HEK293 (cell line): Measurements from ENCODE around the gene FOXP1.

Experiments used
- FEZF1 ChIP-seq: fragments of 450-650 bp; formaldehyde crosslinking; IDR thresholded peaks from 2 replicates; pipeline ENCODE4 v1.5.1; 2016; ENCODE audit warnings: missing biosample characterization, missing genetic modification characterization
- GLI4 ChIP-seq: fragments of 450-650 bp; formaldehyde crosslinking; IDR thresholded peaks from 2 replicates; pipeline ENCODE4 v1.5.1; 2016; ENCODE audit warnings: missing biosample characterization, missing genetic modification characterization
- GLIS2 ChIP-seq: fragments of 450-650 bp; formaldehyde crosslinking; IDR thresholded peaks from 2 replicates; pipeline ENCODE4 v1.5.1; 2016; ENCODE audit warnings: missing biosample characterization, missing genetic modification characterization
- HIC1 ChIP-seq: fragments of 450-650 bp; formaldehyde crosslinking; IDR thresholded peaks from 2 replicates; pipeline ENCODE4 v1.5.1; 2016; ENCODE audit warnings: missing biosample characterization, missing genetic modification characterization
- HOXC10 ChIP-seq: sonication (generic); formaldehyde crosslinking; IDR thresholded peaks from 2 replicates; pipeline ENCODE4 v1.8.1; 2023; ENCODE audit warnings: mild to moderate bottlenecking, missing genetic modification reagents
- KLF8 ChIP-seq: fragments of 450-650 bp; formaldehyde crosslinking; IDR thresholded peaks from 2 replicates; pipeline ENCODE4 v1.5.1; 2016; ENCODE audit warnings: missing biosample characterization, missing genetic modification characterization
- OSR2 ChIP-seq: fragments of 450-650 bp; formaldehyde crosslinking; IDR thresholded peaks from 2 replicates; pipeline ENCODE4 v1.5.1; 2016; ENCODE audit warnings: missing biosample characterization, missing genetic modification characterization
- PBX3 ChIP-seq: sonication (generic); formaldehyde crosslinking; IDR thresholded peaks from 2 replicates; pipeline ENCODE4 v1.8.1; 2022; ENCODE audit warnings: mild to moderate bottlenecking, moderate library complexity, missing genetic modification reagents
- ZBTB1 ChIP-seq: fragments of 450-650 bp; formaldehyde crosslinking; IDR thresholded peaks from 2 replicates; pipeline ENCODE4 v1.5.1; 2016; ENCODE audit warnings: missing biosample characterization, missing genetic modification characterization
- ZBTB8A ChIP-seq: fragments of 450-650 bp; formaldehyde crosslinking; IDR thresholded peaks from 2 replicates; pipeline ENCODE4 v1.5.1; 2016; ENCODE audit warnings: missing biosample characterization, missing genetic modification characterization
- ZFP3 ChIP-seq: fragments of 450-650 bp; formaldehyde crosslinking; IDR thresholded peaks from 2 replicates; pipeline ENCODE4 v1.5.1; 2016; ENCODE audit warnings: low read depth, missing biosample characterization, missing genetic modification characterization
- ZNF146 ChIP-seq: fragments of 450-650 bp; formaldehyde crosslinking; IDR thresholded peaks from 2 replicates; pipeline ENCODE4 v1.5.1; 2016; ENCODE audit warnings: missing biosample characterization, missing genetic modification characterization
- ZNF341 ChIP-seq: fragments of 450-650 bp; formaldehyde crosslinking; IDR thresholded peaks from 2 replicates; pipeline ENCODE4; 2016; ENCODE audit warnings: low read depth, missing biosample characterization, missing genetic modification characterization
- ZNF404 ChIP-seq: fragments of 450-650 bp; formaldehyde crosslinking; IDR thresholded peaks from 2 replicates; pipeline ENCODE4 v1.5.1; 2017; ENCODE audit warnings: missing biosample characterization, missing genetic modification characterization
- ZNF433 ChIP-seq: fragments of 450-650 bp; formaldehyde crosslinking; IDR thresholded peaks from 2 replicates; pipeline ENCODE4 v1.5.1; 2016; ENCODE audit warnings: missing biosample characterization, missing genetic modification characterization, low read depth
- ZNF510 ChIP-seq: fragments of 450-650 bp; formaldehyde crosslinking; IDR thresholded peaks from 2 replicates; pipeline ENCODE4 v1.5.1; 2018; ENCODE audit warnings: mild to moderate bottlenecking, missing genetic modification characterization, missing biosample characterization; ENCODE audit not compliant: insufficient replicate concordance
- ZNF529 ChIP-seq: fragments of 450-650 bp; formaldehyde crosslinking; IDR thresholded peaks from 2 replicates; pipeline ENCODE4 v1.5.1; 2017; ENCODE audit warnings: missing genetic modification characterization, missing biosample characterization; ENCODE audit not compliant: insufficient replicate concordance
- ZNF571 ChIP-seq: fragments of 450-650 bp; formaldehyde crosslinking; IDR thresholded peaks from 2 replicates; pipeline ENCODE4 v1.5.0; 2017; ENCODE audit warnings: missing biosample characterization, missing genetic modification characterization
- ZNF610 ChIP-seq: fragments of 450-650 bp; formaldehyde crosslinking; IDR thresholded peaks from 2 replicates; pipeline ENCODE4 v1.5.1; 2016; ENCODE audit warnings: missing biosample characterization, missing genetic modification characterization, borderline replicate concordance
- ZNF624 ChIP-seq: fragments of 450-650 bp; formaldehyde crosslinking; IDR thresholded peaks from 2 replicates; pipeline ENCODE4 v1.5.1; 2017; ENCODE audit warnings: missing biosample characterization, missing genetic modification characterization
- ZNF654 ChIP-seq: fragments of 450-650 bp; formaldehyde crosslinking; IDR thresholded peaks from 2 replicates; pipeline ENCODE4 v1.5.1; 2016; ENCODE audit warnings: low read depth, missing biosample characterization, missing genetic modification characterization
- ZNF785 ChIP-seq: fragments of 450-650 bp; formaldehyde crosslinking; IDR thresholded peaks from 2 replicates; pipeline ENCODE4 v1.5.1; 2016; ENCODE audit warnings: missing biosample characterization, missing genetic modification characterization
- ZNF843 ChIP-seq: fragments of 450-650 bp; formaldehyde crosslinking; IDR thresholded peaks from 2 replicates; pipeline ENCODE4 v1.5.1; 2016; ENCODE audit warnings: missing biosample characterization, missing genetic modification characterization
- TF ChIP-seq, protein P1 (sequence below): fragments of 450-650 bp; formaldehyde crosslinking; IDR thresholded peaks from 2 replicates; pipeline ENCODE4 v1.5.1; 2017; ENCODE audit warnings: missing biosample characterization, missing genetic modification characterization
- TF ChIP-seq, protein P2 (sequence below): fragments of 450-650 bp; IDR thresholded peaks from 2 replicates; pipeline ENCODE4 v1.5.1; 2018; ENCODE audit warnings: missing biosample characterization, mild to moderate bottlenecking, missing genetic modification characterization
- TF ChIP-seq, protein P3 (sequence below): fragments of 450-650 bp; formaldehyde crosslinking; IDR thresholded peaks from 2 replicates; pipeline ENCODE4 v1.5.1; 2016; ENCODE audit warnings: missing biosample characterization, missing genetic modification characterization

The FOXP1 gene

GRCh38 chr3:71006810-71007785 lies 576.4 kb downstream of the FOXP1 start (continued):
- TF ChIP-seq, protein P1, sequence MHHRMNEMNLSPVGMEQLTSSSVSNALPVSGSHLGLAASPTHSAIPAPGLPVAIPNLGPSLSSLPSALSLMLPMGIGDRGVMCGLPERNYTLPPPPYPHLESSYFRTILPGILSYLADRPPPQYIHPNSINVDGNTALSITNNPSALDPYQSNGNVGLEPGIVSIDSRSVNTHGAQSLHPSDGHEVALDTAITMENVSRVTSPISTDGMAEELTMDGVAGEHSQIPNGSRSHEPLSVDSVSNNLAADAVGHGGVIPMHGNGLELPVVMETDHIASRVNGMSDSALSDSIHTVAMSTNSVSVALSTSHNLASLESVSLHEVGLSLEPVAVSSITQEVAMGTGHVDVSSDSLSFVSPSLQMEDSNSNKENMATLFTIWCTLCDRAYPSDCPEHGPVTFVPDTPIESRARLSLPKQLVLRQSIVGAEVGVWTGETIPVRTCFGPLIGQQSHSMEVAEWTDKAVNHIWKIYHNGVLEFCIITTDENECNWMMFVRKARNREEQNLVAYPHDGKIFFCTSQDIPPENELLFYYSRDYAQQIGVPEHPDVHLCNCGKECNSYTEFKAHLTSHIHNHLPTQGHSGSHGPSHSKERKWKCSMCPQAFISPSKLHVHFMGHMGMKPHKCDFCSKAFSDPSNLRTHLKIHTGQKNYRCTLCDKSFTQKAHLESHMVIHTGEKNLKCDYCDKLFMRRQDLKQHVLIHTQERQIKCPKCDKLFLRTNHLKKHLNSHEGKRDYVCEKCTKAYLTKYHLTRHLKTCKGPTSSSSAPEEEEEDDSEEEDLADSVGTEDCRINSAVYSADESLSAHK (tag by site-specific recombination): peak; percentile 16; the same call in 1 of the 2 replicates
- no peak for TF ChIP-seq PBX3 (CRISPR knock-in tag)
- TF ChIP-seq ZFP3 (tag by site-specific recombination): no peak
- TF ChIP-seq ZBTB8A (tag by site-specific recombination): no peak
- TF ChIP-seq ZNF571 (tag by site-specific recombination): no peak
- no peak for TF ChIP-seq GLIS2 (tag by site-specific recombination)
- TF ChIP-seq ZNF341 (tag by site-specific recombination): no peak
- TF ChIP-seq ZNF529: no peak
- no peak for TF ChIP-seq ZNF510
- peak; percentile 81; the same call in 1 of the 2 replicates for TF ChIP-seq OSR2
- peak; percentile 72 for TF ChIP-seq FEZF1 (tag by site-specific recombination)
- TF ChIP-seq HOXC10 (CRISPR knock-in tag): no peak
- no peak for TF ChIP-seq ZNF624 (tag by site-specific recombination)
- no peak for TF ChIP-seq ZNF146
- no peak for TF ChIP-seq GLI4 (tag by site-specific recombination)
- TF ChIP-seq, protein P2, sequence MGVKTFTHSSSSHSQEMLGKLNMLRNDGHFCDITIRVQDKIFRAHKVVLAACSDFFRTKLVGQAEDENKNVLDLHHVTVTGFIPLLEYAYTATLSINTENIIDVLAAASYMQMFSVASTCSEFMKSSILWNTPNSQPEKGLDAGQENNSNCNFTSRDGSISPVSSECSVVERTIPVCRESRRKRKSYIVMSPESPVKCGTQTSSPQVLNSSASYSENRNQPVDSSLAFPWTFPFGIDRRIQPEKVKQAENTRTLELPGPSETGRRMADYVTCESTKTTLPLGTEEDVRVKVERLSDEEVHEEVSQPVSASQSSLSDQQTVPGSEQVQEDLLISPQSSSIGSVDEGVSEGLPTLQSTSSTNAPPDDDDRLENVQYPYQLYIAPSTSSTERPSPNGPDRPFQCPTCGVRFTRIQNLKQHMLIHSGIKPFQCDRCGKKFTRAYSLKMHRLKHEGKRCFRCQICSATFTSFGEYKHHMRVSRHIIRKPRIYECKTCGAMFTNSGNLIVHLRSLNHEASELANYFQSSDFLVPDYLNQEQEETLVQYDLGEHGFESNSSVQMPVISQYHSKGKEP (tag by site-specific recombination): 0 out of 2 replicates have a peak, but pooled peaks have one; percentile 20
- TF ChIP-seq, protein P3, sequence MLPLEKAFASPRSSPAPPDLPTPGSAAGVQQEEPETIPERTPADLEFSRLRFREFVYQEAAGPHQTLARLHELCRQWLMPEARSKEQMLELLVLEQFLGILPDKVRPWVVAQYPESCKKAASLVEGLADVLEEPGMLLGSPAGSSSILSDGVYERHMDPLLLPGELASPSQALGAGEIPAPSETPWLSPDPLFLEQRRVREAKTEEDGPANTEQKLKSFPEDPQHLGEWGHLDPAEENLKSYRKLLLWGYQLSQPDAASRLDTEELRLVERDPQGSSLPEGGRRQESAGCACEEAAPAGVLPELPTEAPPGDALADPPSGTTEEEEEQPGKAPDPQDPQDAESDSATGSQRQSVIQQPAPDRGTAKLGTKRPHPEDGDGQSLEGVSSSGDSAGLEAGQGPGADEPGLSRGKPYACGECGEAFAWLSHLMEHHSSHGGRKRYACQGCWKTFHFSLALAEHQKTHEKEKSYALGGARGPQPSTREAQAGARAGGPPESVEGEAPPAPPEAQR (tag by site-specific recombination): no peak
- no peak for TF ChIP-seq ZNF433 (tag by site-specific recombination)
- no peak for TF ChIP-seq ZBTB1 (tag by site-specific recombination)
- TF ChIP-seq ZNF404 (tag by site-specific recombination): no peak
- TF ChIP-seq ZNF785 (tag by site-specific recombination): no peak
- no peak for TF ChIP-seq KLF8 (tag by site-specific recombination)
- TF ChIP-seq ZNF654 (tag by site-specific recombination): peak; percentile 48
- no peak for TF ChIP-seq HIC1 (tag by site-specific recombination)
- no peak for TF ChIP-seq ZNF610 (tag by site-specific recombination)
- 0 out of 2 replicates have a peak, but pooled peaks have one; percentile 19 for TF ChIP-seq ZNF843 (tag by site-specific recombination)
